ENCODE measurements around the gene ATG9B.
A peak's percentile ranks its signal among the peaks of the same experiment; 100 is the strongest.

Gene ATG9B

GRCh38 chr7:151046603-151047573 lies 22.6 kb upstream of the ATG9B start (continued):
- peak; percentile 41; the same call in 1 of the 2 replicates for TF ChIP-seq ZBTB20 (tag by site-specific recombination; IDR thresholded peaks at IDR 0.05)
- TF ChIP-seq GLIS1 (tag by site-specific recombination; IDR thresholded peaks at IDR 0.05): 0 out of 2 replicates have a peak, but pooled peaks have one; percentile 8
- peak; percentile 72 for TF ChIP-seq ZFP69B (tag by site-specific recombination; IDR thresholded peaks at IDR 0.05)
- TF ChIP-seq GLIS2 (tag by site-specific recombination; IDR thresholded peaks at IDR 0.05): peak; percentile 48; the same call in 1 of the 2 replicates

GRCh38 chr7:151045967-151046366 lies 21.7 kb upstream of the ATG9B start:
- no peaks in the 10 kb centered on the region for H3K4me1 ChIP-seq (ENCODE audit: control insufficient read depth, insufficient read depth, low read length)
- POLR2A ChIA-PET: interaction anchor here (1.4 kb wide), 1 partner anchor 18 kb away, joined by 4 read pairs; the partner anchor contains the start of gene ABCB8
- CTCF ChIA-PET: interaction anchor here (0.8 to 1.2 kb wide), 2 partner anchors 28 to 33 kb away, joined by 3 read pairs; no protein-coding TSS in a partner anchor

GRCh38 chr7:151045262-151045661 lies 21.0 kb upstream of the ATG9B start:
- ChIA-PET CTCF (interaction anchor here (0.7 to 1.2 kb wide), 2 partner anchors 33 to 36 kb away, joined by 3 to 4 read pairs; partner anchors contain the start of gene FASTK), POLR2A (interaction anchor here (1.4 kb wide), 1 partner anchor 17 kb away, joined by 4 read pairs; the partner anchor contains the start of gene ABCB8)
- H3K27ac ChIP-seq (ENCODE audit: extremely low read depth, low read depth, low read length): no peak overlapping the region
- TF ChIP-seq PRDM6 (tag by site-specific recombination; IDR thresholded peaks at IDR 0.05) (no peak), YY1 (tag by site-specific recombination; IDR thresholded peaks at IDR 0.05) (no peak), PRDM1 (tag by site-specific recombination; IDR thresholded peaks at IDR 0.05) (no peak), ZIC2 (tag by site-specific recombination; IDR thresholded peaks at IDR 0.05) (peak; percentile 80), ZBTB49 (tag by site-specific recombination; IDR thresholded peaks at IDR 0.05; ENCODE audit: low read depth) (no peak), ZNF529 (tag by site-specific recombination; IDR thresholded peaks at IDR 0.05; ENCODE audit: insufficient replicate concordance) (no peak), GLIS1 (tag by site-specific recombination; IDR thresholded peaks at IDR 0.05) (peak; percentile 51), ZSCAN16 (tag by site-specific recombination; IDR thresholded peaks at IDR 0.05) (no peak)

More at GRCh38 chr7:151045967-151046366, 21.7 kb upstream of the ATG9B start:
- Histone ChIP-seq H3K36me3 (ENCODE audit: control insufficient read depth in 2 of 2, insufficient read depth in 1 of 2, low read length in 2 of 2) (peaks cover 0 to 36% of the 10 kb centered on the region in 2 experiments; a peak in 1 of 3 replicates), H3K9me3 (ENCODE audit: control insufficient read depth, insufficient read depth, low read depth, low read length) (no peaks in the 10 kb centered on the region), H3K4me3 (ENCODE audit: low read depth, low read length) (no peak overlapping the region), H3K27ac (ENCODE audit: extremely low read depth, low read depth, low read length) (no peak overlapping the region)
- TF ChIP-seq ZBTB11 (tag by site-specific recombination; conservative IDR thresholded peaks at IDR 0.05; ENCODE audit: low read depth): no peak
- no peak for TF ChIP-seq SP7 (tag by site-specific recombination; IDR thresholded peaks at IDR 0.05)
- TF ChIP-seq PATZ1 (tag by site-specific recombination; IDR thresholded peaks at IDR 0.05): no peak
- TF ChIP-seq ZNF37A (tag by site-specific recombination; IDR thresholded peaks at IDR 0.05): no peak

More at GRCh38 chr7:151045262-151045661, 21.0 kb upstream of the ATG9B start:
- H3K36me3 ChIP-seq (ENCODE audit: control insufficient read depth in 2 of 2, insufficient read depth in 1 of 2, low read length in 2 of 2): peaks cover 0 to 36% of the 10 kb centered on the region in 2 experiments; a peak in 1 of 3 replicates
- no peak overlapping the region for H3K4me3 ChIP-seq (ENCODE audit: low read depth, low read length)
- H3K9me3 ChIP-seq (ENCODE audit: control insufficient read depth, insufficient read depth, low read depth, low read length): no peaks in the 10 kb centered on the region
- H3K4me1 ChIP-seq (ENCODE audit: control insufficient read depth, insufficient read depth, low read length): no peaks in the 10 kb centered on the region

Measured in HEK293 (cell line).